SK-N-SH (cell line): ENCODE data around the gene NSDHL.

Source experiments
- CTCF ChIP-seq: fragments of 200-600 bp; sonication (generic); IDR thresholded peaks from 2 replicates; pipeline ENCODE4 v1.6.1; 2017; ENCODE audit warnings: antibody characterized with exemption, mild to moderate bottlenecking, moderate library complexity
- EP300 ChIP-seq, 2 experiments: IDR thresholded peaks; 2 replicates each; pipeline versions ENCODE4 v1.4.0 to v1.6.1; 2012; ENCODE audit warnings: borderline replicate concordance in 1 of 2, low read depth in 1 of 2, low read length in 1 of 2
- EZH2phosphoT487 ChIP-seq: fragments of 200-600 bp; sonication (generic); IDR thresholded peaks from 2 replicates; pipeline ENCODE4 v1.6.1; 2017; ENCODE audit warnings: low read depth, mixed run types, mild to moderate bottlenecking, antibody characterized with exemption, moderate library complexity, borderline replicate concordance
- FOXJ3 ChIP-seq: sonication (generic); formaldehyde crosslinking; IDR thresholded peaks from 2 replicates; pipeline ENCODE4 v1.5.1; 2020; ENCODE audit warnings: mild to moderate bottlenecking, missing genetic modification reagents
- JUND ChIP-seq: IDR thresholded peaks from 2 replicates; pipeline ENCODE4 v1.4.0; 2012
- NRF1 ChIP-seq: IDR thresholded peaks from 2 replicates; pipeline ENCODE4 v1.6.1; 2012; ENCODE audit warnings: low read depth, mild to moderate bottlenecking, low read length
- POLR2AphosphoS5 ChIP-seq: IDR thresholded peaks from 2 replicates; pipeline ENCODE4 v1.6.1; 2012; ENCODE audit warnings: low read depth, low read length
- RAD21 ChIP-seq: IDR thresholded peaks from 2 replicates; pipeline ENCODE4 v1.6.1; 2012; ENCODE audit warnings: mild to moderate bottlenecking, low read length
- RCOR1 ChIP-seq: fragments of 150-350 bp; IDR thresholded peaks from 2 replicates; pipeline ENCODE4 v1.6.1; 2017; ENCODE audit warnings: antibody characterized with exemption, low read length
- SIN3A ChIP-seq: IDR thresholded peaks from 2 replicates; pipeline ENCODE4 v1.6.1; 2012; ENCODE audit warnings: low read depth, mild to moderate bottlenecking, low read length, moderate library complexity, borderline replicate concordance
- USF1 ChIP-seq: IDR thresholded peaks from 2 replicates; pipeline ENCODE4 v1.4.0; 2012; ENCODE audit warnings: low read depth, borderline replicate concordance
- YY1 ChIP-seq: IDR thresholded peaks from 2 replicates; pipeline ENCODE4 v1.4.0; 2012; ENCODE audit warnings: low read depth, mild to moderate bottlenecking

DNA sequence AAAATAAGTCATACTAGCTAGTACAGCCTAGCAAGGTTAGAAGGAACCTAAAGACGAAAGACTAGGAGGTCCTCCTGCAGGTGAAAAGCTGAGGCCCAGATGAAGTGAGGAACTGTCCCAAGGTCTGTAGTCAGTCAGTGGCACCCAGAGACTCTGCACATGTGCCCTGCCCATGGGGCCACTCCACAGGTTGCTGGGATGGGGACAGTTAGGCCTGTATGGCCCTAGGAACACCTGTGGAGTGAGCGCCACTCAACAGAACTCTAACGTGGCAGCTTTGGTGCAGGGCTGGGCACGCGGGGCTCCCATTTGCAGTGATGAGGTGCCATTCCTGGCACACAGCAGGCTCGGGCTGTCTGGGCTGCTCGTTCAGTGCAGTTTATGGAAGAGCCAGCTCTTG is 81.8 kb downstream of the NSDHL start:
- TF ChIP-seq YY1 (no peak), JUND (no peak), EZH2phosphoT487 (no peak), RCOR1 (no peak), POLR2AphosphoS5 (no peak), EP300 (IDR thresholded peaks at IDR 0.05; ENCODE audit: borderline replicate concordance in 1 of 2, low read depth in 1 of 2, low read length in 1 of 2) (no peak), USF1 (no peak), CTCF (no peak), RAD21 (no peak), FOXJ3 (CRISPR knock-in tag) (no peak), NRF1 (no peak), SIN3A (no peak)
